Liver (tissue), 3 donors: ENCODE measurements around the gene NME1.

Experiments
- EGR1 ChIP-seq, 2 donors: IDR thresholded peaks; 2 replicates each; pipeline ENCODE4 v1.6.1; 2016 to 2018; ENCODE audit warnings: antibody characterized with exemption in 2 of 2, low read depth in 2 of 2
- HNF4G ChIP-seq: IDR thresholded peaks from 2 replicates; pipeline ENCODE4 v1.6.1; 2016; ENCODE audit warnings: antibody characterized with exemption
- TAF1 ChIP-seq: conservative IDR thresholded peaks from 2 replicates; pipeline ENCODE4 v1.6.1; 2016; ENCODE audit warnings: antibody characterized with exemption, mild to moderate bottlenecking
- YY1 ChIP-seq: IDR thresholded peaks from 2 replicates; pipeline ENCODE4 v1.6.1; 2016; ENCODE audit warnings: antibody characterized with exemption, mild to moderate bottlenecking
- TF ChIP-seq, protein P1 (sequence below): fragments of 150-350 bp; IDR thresholded peaks from 2 replicates; pipeline ENCODE4 v1.5.1; 2017; ENCODE audit warnings: improper control_type of control experiment, low read depth, low read length; ENCODE audit not compliant: missing input control
- donor health status: healthy.
- donor health status: healthy.

DNA sequence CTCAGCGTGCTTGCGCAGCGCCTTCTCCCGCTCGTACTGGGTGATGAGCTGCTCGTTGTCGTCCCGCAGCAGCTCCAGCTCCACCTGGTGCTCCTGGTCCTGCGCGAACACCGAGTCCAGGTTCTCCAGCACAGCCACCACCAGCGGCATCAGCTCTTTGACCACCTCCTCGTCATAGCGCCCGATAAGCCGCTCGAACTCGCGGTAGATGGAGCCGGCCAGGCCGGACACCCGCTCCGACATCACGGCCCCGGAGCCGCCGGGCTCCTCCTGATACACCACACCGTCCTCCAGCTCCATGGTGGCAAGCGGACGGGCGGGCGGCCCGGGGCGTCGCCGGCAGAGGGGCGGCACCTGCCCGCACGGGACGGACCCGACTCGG, 33.0 kb upstream of the NME1 start:
- TF ChIP-seq YY1 (no peak), EGR1 (IDR thresholded peaks at IDR 0.05; ENCODE audit: low read depth in 2 of 2) (no peak), TAF1 (no peak), HNF4G (no peak)
- TF ChIP-seq, protein P1, sequence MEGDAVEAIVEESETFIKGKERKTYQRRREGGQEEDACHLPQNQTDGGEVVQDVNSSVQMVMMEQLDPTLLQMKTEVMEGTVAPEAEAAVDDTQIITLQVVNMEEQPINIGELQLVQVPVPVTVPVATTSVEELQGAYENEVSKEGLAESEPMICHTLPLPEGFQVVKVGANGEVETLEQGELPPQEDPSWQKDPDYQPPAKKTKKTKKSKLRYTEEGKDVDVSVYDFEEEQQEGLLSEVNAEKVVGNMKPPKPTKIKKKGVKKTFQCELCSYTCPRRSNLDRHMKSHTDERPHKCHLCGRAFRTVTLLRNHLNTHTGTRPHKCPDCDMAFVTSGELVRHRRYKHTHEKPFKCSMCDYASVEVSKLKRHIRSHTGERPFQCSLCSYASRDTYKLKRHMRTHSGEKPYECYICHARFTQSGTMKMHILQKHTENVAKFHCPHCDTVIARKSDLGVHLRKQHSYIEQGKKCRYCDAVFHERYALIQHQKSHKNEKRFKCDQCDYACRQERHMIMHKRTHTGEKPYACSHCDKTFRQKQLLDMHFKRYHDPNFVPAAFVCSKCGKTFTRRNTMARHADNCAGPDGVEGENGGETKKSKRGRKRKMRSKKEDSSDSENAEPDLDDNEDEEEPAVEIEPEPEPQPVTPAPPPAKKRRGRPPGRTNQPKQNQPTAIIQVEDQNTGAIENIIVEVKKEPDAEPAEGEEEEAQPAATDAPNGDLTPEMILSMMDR = no peak
